ENCODE measurements around the gene CHST8.

CHST8 gene

GRCh38 chr19:33689138-33689746 is 67.5 kb downstream of the CHST8 start:
- no peak overlapping the region for H3K27ac ChIP-seq (replicated peaks)
- no peak overlapping the region for H3K4me3 ChIP-seq (replicated peaks; ENCODE audit: insufficient read depth, low read length)
- DNase-seq (ENCODE audit: low read depth in 1 of 2, low spot score in 1 of 2): no peak
- peaks cover 6% of the 10 kb centered on the region for H3K27me3 ChIP-seq (ENCODE audit: insufficient read depth, poor library complexity, severe bottlenecking)
- TF ChIP-seq POLR2AphosphoS5 (IDR thresholded peaks at IDR 0.05; ENCODE audit: low read depth) (no peak), GABPA (IDR thresholded peaks at IDR 0.05; ENCODE audit: low read depth) (no peak), REST (IDR thresholded peaks at IDR 0.05; ENCODE audit: insufficient replicate concordance, low read depth) (no peak), CTCF (IDR thresholded peaks at IDR 0.05; ENCODE audit: insufficient read depth, low read length) (no peak), SPI1 (IDR thresholded peaks at IDR 0.05; ENCODE audit: borderline replicate concordance, low read depth) (no peak)

GRCh38 chr19:33689868-33690267 is 68.1 kb downstream of the CHST8 start:
- H3K27me3 ChIP-seq (ENCODE audit: insufficient read depth, poor library complexity, severe bottlenecking): no peaks in the 10 kb centered on the region

More at GRCh38 chr19:33689868-33690267, 68.1 kb downstream of the CHST8 start:
- Histone ChIP-seq H3K4me3 (replicated peaks; ENCODE audit: insufficient read depth, low read length) (no peak overlapping the region), H3K27ac (replicated peaks) (no peak overlapping the region)
- TF ChIP-seq POLR2AphosphoS5 (IDR thresholded peaks at IDR 0.05; ENCODE audit: low read depth) (no peak), REST (IDR thresholded peaks at IDR 0.05; ENCODE audit: insufficient replicate concordance, low read depth) (no peak), GABPA (IDR thresholded peaks at IDR 0.05; ENCODE audit: low read depth) (no peak), SPI1 (IDR thresholded peaks at IDR 0.05; ENCODE audit: borderline replicate concordance, low read depth) (no peak), CTCF (IDR thresholded peaks at IDR 0.05; ENCODE audit: insufficient read depth, low read length) (no peak)
- no peak for DNase-seq (ENCODE audit: low read depth in 1 of 2, low spot score in 1 of 2)

Data from HL-60 (cell line).